ENCODE data around the gene CTCF. TPM values are rescaled to one million over a fixed set of nuclear protein-coding genes. Genes with fewer than 3 reads are reported as not detected.

The CTCF gene
- total RNA-seq, 1 donor from 2014 or later: 43.2 TPM

DNA sequence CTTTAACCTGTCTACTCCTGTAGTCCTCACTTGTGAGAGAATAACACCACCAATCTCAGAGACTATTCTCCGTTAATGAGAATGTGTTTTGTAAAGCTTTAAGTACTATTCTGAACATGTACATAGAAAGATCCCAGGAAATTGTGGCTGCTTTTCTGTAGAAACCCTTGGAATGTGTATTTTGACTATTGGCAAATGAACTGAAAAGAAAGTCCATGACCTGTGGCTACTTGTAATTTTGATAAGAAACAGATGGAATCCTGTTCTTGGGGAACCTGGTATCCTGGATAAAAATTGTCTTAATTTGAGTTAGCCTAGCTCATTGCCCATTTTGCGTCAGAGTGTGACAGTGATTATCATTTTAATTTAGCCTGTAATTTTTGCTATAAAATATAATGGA, 9.1 kb downstream of the CTCF start:
- no peaks in the 10 kb centered on the region for H3K9me3 ChIP-seq
- peaks cover 14% of the 10 kb centered on the region for H3K4me1 ChIP-seq
- peaks cover 0 to 9% of the 10 kb centered on the region in 2 donors for H3K36me3 ChIP-seq
- DNase-seq (ENCODE audit: extremely low spot score in 2 of 2): no peak
- H3K27ac ChIP-seq: no peak overlapping the region
- no peak for TF ChIP-seq POLR2AphosphoS5 (IDR thresholded peaks at IDR 0.05; ENCODE audit: insufficient read depth in 1 of 2, low read depth in 1 of 2)
- TF ChIP-seq, protein P1, sequence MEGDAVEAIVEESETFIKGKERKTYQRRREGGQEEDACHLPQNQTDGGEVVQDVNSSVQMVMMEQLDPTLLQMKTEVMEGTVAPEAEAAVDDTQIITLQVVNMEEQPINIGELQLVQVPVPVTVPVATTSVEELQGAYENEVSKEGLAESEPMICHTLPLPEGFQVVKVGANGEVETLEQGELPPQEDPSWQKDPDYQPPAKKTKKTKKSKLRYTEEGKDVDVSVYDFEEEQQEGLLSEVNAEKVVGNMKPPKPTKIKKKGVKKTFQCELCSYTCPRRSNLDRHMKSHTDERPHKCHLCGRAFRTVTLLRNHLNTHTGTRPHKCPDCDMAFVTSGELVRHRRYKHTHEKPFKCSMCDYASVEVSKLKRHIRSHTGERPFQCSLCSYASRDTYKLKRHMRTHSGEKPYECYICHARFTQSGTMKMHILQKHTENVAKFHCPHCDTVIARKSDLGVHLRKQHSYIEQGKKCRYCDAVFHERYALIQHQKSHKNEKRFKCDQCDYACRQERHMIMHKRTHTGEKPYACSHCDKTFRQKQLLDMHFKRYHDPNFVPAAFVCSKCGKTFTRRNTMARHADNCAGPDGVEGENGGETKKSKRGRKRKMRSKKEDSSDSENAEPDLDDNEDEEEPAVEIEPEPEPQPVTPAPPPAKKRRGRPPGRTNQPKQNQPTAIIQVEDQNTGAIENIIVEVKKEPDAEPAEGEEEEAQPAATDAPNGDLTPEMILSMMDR (IDR thresholded peaks at IDR 0.05): no peak
- TF ChIP-seq POLR2A (IDR thresholded peaks at IDR 0.05): no peak
- H3K4me3 ChIP-seq: no peak overlapping the region
- no peaks in the 10 kb centered on the region for H3K27me3 ChIP-seq
- intact Hi-C loops (cut with DNase I): no loop called here

DNA sequence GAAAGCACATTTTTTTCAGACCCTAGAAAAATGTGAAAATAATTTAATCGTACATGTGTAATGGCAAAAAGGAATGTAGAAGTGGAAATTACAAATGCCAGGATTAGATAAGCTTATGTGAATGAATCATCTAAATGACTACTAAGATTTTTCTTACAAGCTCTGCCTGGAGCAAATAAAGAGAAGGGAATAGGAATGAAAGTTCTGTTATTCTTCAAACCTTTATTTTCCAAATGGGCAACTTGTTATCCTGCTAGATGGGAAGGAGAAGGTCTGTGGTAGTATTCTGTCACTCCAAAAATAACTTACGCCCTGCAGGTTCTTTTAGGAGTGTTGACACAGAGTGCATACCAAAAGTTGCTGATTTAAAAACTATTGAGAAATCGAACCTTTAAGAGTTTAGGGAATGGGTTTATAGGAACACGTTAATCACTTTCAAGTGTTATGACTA, 9.7 kb downstream of the CTCF start:
- H3K4me1 ChIP-seq: peaks cover 9% of the 10 kb centered on the region
- no peaks in the 10 kb centered on the region for H3K9me3 ChIP-seq
- TF ChIP-seq POLR2A (IDR thresholded peaks at IDR 0.05): no peak
- TF ChIP-seq, protein P1 (IDR thresholded peaks at IDR 0.05): no peak
- TF ChIP-seq POLR2AphosphoS5 (IDR thresholded peaks at IDR 0.05; ENCODE audit: insufficient read depth in 1 of 2, low read depth in 1 of 2): no peak
- no peak for DNase-seq (ENCODE audit: extremely low spot score in 2 of 2)
- intact Hi-C loops (cut with DNase I): no loop called here
- no peak overlapping the region for H3K27ac ChIP-seq
- H3K27me3 ChIP-seq: no peaks in the 10 kb centered on the region
- peaks cover 0 to 9% of the 10 kb centered on the region in 2 donors for H3K36me3 ChIP-seq
- H3K4me3 ChIP-seq: no peak overlapping the region

DNA sequence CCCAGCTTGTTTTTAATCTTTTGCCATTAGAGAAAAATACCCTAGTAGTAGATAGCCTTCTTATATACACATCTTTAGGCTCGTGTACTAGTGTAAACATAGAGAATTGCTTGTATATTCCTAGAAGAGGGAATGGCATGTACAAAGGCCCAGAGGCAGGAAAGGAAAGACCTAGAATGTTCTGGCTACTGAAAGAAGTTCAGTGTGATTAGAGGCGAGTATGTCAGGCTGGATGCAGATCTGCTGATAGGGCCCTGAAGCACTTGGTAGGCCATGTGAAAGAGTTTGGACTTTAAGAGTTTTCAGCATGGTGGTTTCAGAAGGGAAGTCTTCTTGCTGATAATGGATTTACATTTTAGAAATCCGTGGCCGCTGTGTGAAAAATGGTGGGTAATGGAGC, 17.4 kb downstream of the CTCF start:
- no peak overlapping the region for H3K4me3 ChIP-seq
- H3K27ac ChIP-seq: no peak overlapping the region
- TF ChIP-seq POLR2A (IDR thresholded peaks at IDR 0.05) (no peak), POLR2AphosphoS5 (IDR thresholded peaks at IDR 0.05; ENCODE audit: insufficient read depth in 1 of 2, low read depth in 1 of 2) (no peak)
- TF ChIP-seq, protein P1 (IDR thresholded peaks at IDR 0.05): no peak
- no peaks in the 10 kb centered on the region for H3K9me3 ChIP-seq
- no peaks in the 10 kb centered on the region for H3K4me1 ChIP-seq
- no peak for DNase-seq (ENCODE audit: extremely low spot score in 2 of 2)
- intact Hi-C loops (cut with DNase I): no loop called here
- H3K27me3 ChIP-seq: no peaks in the 10 kb centered on the region
- H3K36me3 ChIP-seq: peaks cover 0 to 12% of the 10 kb centered on the region in 2 donors

DNA sequence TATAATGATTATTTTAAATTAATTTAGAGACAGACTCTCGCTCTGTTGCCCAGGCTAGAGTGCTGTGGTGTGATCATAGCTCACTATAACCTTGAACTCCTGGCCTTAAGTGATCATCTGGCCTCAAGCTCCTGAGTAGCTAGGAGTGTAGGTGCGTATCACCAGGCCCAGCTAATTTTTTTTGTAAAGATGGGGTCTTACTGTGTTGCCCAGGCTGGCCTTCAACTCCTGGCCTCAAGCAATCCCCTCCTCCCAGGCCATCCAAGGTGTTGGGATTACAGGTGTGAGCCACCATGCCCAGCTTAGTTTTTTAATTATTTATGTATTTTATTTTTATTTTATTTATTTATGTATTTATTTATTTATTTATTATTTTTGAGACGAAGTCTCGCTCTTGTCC, 17.9 kb downstream of the CTCF start:
- Histone ChIP-seq H3K4me3 (no peak overlapping the region), H3K36me3 (peaks cover 0 to 10% of the 10 kb centered on the region in 2 donors), H3K9me3 (no peaks in the 10 kb centered on the region), H3K27ac (no peak overlapping the region), H3K4me1 (no peaks in the 10 kb centered on the region), H3K27me3 (no peaks in the 10 kb centered on the region)
- intact Hi-C loops (cut with DNase I): no loop called here
- DNase-seq (ENCODE audit: extremely low spot score in 2 of 2): no peak
- TF ChIP-seq POLR2AphosphoS5 (IDR thresholded peaks at IDR 0.05; ENCODE audit: insufficient read depth in 1 of 2, low read depth in 1 of 2): no peak
- TF ChIP-seq, protein P1 (IDR thresholded peaks at IDR 0.05): no peak
- TF ChIP-seq POLR2A (IDR thresholded peaks at IDR 0.05): no peak

DNA sequence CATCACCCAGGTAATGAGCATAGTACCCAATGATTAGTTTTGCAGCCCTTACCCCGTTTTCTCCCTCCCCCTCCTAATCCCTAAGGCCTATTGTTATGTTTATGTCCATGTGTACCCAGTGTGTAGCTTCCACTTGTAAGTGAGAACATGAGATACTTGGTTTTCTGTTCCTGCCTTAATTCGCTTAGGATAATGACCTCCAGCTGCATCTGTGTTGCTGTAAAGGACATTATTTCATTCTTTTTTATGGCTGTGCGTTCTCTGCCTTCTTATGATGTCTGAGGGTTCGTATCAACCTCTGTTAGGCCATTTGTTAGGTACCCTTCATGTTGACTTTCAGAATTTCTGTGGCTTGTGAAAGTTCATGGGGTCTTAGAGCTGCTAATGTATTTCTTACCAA, 31.0 kb downstream of the CTCF start:
- H3K36me3 ChIP-seq: no peaks in the 10 kb centered on the region
- no peak for DNase-seq (ENCODE audit: extremely low spot score in 2 of 2)
- peaks cover 9% of the 10 kb centered on the region for H3K4me1 ChIP-seq
- H3K9me3 ChIP-seq: no peaks in the 10 kb centered on the region
- TF ChIP-seq, protein P1 (IDR thresholded peaks at IDR 0.05): no peak
- TF ChIP-seq POLR2AphosphoS5 (IDR thresholded peaks at IDR 0.05; ENCODE audit: insufficient read depth in 1 of 2, low read depth in 1 of 2): no peak
- no peak for TF ChIP-seq POLR2A (IDR thresholded peaks at IDR 0.05)
- H3K27me3 ChIP-seq: no peaks in the 10 kb centered on the region
- H3K4me3 ChIP-seq: no peak overlapping the region
- H3K27ac ChIP-seq: no peak overlapping the region
- intact Hi-C loops (cut with DNase I): no loop called here
